ENCODE measurements around the gene WNT5A.

- no peak for TF ChIP-seq POLR2AphosphoS5 (IDR thresholded peaks at IDR 0.05)
- no peak for TF ChIP-seq CTCF (IDR thresholded peaks at IDR 0.05)
- TF ChIP-seq POLR2A (IDR thresholded peaks at IDR 0.05): no peak
Measured at GRCh38 chr3:55521738-55522421, 34.8 kb upstream of the WNT5A start.
